MV-4-11 (cell line): ENCODE measurements around the gene REEP6.
"Not testable (repeated sequence)": the region's sequence is repeated elsewhere in the genome, so short reads cannot be mapped to it uniquely, and the experiment has no call there.

Source experiments
- DNase-seq: peaks from one replicate; lab custom pipeline; 2025; lab: John Stamatoyannopoulos, UW

Gene REEP6

GRCh38 chr19:1524287-1524971 is 33.4 kb downstream of the REEP6 start:
- DNase-seq = no peak

DNA sequence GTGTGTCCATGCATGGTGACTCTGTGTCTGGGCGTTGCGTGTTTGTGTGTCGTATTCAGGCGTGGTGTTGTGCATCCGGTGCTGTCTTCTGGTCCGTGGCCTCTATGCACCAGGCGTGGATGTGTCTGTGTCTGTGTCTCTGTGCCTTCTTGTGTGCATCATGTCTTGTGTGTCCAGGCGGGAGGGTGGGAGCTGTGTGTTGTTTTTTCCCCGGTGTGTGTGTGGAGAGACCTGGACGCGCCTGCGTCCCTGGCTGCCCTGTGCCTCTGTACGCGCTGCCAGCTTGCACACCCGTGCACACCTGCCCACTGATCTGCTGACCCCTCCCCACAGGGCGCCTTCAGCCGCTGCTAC is 34.0 kb downstream of the REEP6 start:
- no peak for DNase-seq

- no peak for DNase-seq
These were observed 34.4 kb downstream of the REEP6 start for GRCh38 chr19:1525343-1525742.

DNA sequence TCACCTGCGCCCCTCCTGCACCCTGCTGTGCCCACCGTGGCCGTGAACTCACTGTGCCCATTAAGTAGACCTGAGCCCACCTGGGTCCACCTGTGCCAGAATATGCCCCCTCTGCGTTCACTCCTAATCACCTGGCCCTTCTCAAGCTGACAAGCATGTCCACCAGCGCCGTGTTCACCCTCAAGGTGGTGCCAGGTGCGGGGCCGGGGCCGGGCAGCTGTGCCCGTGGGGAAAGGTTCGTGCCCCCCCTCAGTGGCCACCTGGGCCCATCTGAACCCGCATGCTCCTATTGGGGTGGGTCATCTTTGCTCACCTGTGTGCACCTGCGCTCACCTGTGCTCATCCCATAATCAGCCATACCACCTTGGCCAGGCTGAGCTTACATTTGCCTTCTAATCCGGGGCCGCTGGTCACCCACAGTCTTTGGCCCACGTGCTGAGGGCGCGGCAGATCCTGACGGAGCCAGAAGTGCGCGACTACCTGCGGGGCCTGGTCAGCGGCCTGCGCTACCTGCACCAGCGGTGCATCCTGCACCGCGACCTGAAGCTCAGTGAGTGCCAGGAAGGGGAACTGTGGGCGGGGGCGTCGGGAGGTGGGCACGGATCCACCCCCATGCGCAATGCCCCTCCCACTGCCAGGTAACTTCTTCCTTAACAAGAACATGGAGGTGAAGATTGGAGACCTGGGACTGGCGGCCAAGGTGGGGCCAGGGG is 35.2 kb downstream of the REEP6 start:
- no peak for DNase-seq

- no peak for DNase-seq
These were observed 36.1 kb downstream of the REEP6 start for GRCh38 chr19:1526979-1527649.

GRCh38 chr19:1527650-1528309 is 36.8 kb downstream of the REEP6 start:
- DNase-seq = no peak

DNA sequence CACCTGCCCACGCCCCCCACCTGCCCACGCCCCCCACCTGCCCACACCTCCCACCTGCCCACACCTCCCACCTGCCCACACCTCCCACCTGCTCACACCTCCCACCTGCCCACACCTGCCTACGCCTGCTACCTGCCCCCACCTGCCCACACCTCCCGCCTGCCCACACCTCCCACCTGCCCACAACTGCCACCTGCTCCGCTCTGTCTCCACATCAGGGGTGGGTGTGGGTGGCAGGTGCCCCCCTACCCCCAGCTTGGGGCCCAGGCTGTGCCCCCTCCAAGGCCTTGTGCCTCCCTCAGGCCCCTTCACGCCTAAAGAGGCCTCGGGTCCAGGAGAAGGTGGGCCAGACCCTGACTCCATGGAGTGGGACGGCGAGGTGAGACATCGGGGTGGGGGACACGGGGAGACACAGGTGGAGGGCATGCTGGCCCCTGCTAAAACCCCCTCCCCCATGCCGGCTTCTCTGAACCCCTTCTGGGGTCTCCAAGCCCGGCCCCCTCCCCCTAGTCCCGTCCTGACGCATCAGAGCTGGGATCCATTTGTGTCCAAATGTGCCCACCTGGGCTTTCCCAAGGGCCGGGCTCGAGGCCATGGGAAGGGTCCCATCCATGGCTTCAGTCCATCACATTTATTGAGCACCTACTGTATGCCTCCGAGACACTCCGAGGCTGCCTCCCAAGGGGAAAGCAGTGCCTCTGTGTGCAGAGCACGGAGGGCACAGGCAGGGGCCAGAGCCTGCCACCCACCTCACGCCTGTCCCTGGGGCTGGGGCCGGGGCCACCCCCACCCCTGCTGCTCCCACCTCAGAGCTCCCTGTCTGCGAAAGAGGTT is 37.8 kb downstream of the REEP6 start:
- DNase-seq = no peak

- DNase-seq = no peak
These were observed 38.4 kb downstream of the REEP6 start for GRCh38 chr19:1529430-1529816.

- DNase-seq = not testable (repeated sequence)
These were observed 39.9 kb downstream of the REEP6 start for GRCh38 chr19:1530856-1531255.

DNA sequence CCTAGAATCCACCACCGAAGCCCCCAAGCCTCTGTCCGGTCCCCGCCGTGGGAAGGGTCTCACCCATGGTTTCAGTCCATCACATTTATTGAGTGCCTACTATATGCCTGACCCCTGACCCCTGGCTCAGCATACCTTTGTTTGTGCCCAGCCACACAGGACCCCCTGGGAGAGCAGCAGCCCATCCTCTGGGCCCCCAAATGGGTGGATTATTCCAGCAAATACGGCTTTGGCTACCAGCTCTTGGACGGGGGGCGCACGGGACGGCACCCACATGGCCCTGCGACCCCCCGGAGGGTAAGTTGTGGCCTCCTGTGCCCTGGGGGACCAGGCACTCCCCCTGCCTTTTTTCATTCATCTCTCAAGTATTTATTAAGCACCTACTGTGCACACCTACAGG is 40.6 kb downstream of the REEP6 start:
- DNase-seq = no peak

DNA sequence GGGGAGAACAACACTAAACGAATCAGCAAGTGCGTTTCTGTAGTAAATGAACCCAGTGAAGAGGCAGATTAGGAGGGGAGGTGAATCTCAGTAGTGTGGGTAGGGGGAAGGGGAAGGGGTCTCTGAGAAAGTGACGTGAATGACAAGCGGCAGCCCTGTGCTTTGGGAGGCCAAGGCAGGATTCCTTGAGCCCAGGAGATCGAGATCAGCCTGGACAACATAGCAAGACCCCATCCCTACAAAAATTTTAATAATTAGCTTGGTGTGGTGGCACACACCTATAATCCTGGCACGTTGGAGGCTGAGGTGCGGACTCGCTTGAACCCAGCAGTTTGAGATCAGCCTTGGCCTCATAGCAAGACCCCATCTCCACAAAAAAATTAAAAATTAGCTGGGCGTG is 41.0 kb downstream of the REEP6 start:
- DNase-seq = no peak

GRCh38 chr19:1533510-1534150 is 42.6 kb downstream of the REEP6 start:
- DNase-seq = no peak

DNA sequence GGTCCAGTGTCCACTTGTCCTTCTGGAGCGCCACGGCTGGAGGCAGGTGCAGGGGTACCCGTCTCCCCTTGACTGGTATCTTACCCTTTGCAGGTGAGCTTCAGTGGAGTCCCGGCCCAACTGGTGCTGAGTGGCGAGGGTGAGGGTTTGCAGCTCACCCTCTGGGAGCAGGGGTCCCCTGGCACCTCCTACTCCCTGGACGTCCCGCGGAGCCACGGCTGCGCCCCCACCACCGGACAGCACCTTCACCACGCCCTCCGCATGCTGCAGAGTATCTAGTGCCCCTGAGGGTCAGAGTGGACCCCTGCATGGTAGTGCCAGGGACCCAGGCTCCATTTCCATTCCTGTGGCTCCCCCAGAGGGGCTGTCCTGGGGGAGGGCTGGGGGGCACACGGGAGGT is 44.0 kb downstream of the REEP6 start:
- no peak for DNase-seq

GRCh38 chr19:1535699-1536098 is 44.7 kb downstream of the REEP6 start:
- not testable (repeated sequence) for DNase-seq

DNA sequence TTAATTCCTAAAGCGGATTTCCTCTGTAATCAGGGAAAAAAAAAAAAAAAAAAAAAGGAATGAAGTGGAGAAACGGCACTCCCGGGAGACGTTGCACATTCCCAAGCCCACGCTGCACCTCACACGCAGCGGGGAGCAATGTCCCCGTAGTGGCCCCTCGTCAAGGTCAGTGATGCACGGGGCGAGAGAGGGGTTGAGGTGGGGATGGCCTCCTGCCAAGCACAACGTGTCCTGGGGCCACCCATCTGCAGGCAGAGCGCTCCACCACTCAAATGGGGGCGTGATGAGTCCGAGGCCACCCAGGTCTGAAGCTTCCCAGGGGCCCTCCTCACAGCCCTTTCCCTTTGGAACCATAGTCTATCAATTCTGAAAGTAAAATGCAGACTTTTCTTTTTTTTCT is 48.0 kb downstream of the REEP6 start:
- no peak for DNase-seq

GRCh38 chr19:1539749-1540148 is 48.8 kb downstream of the REEP6 start:
- not testable (repeated sequence) for DNase-seq

DNA sequence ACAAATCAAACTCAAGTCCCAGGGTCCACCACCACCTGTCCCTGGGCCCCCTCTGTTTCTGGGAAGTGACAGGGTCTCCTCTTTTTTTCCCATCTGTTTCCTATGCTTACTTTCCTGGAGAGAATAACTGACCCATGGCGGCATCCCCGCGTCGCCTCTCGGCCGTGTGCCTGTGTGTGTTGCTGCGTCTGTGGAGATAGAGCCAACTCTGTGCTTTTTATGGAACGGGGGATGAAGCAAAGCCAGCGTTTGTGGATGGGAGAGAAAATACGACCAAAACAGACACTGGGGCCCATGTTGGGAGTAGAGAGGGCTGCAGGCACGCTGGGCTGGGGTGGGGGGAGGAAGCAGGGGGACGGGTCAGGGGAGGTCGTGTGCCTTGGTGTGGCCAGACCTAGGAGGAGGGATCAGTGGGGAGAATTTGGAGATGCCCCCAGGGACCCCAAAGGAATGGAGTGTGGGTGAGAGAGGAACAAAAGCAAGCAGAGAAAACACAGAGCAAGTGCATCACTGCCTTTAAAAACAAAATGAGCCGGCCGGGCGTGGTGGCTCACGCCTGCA is 49.5 kb downstream of the REEP6 start:
- DNase-seq = no peak
